Natural killer cell treated with Interleukin-12 subunit alpha and Interleukin-12 subunit beta and Interleukin-15 and Interleukin-18, amount 100 ng/mL, for 72 hours (primary cell): ENCODE measurements around the gene MACROD2. TPM values are rescaled to one million over a fixed set of nuclear protein-coding genes. Genes with fewer than 3 reads are reported as not detected.

Source experiments
- ATAC-seq, 2 donors: fragments of 150-1000 bp; cut with Tn5 transposase in 1 of 2; sonication (Bioruptor Pico), chemical (Tn5 transposase) in 1 of 2; 2 replicates each; pipeline ENCODE4 v1.10.0; 2021
- DNase-seq: peaks from one replicate; pipeline ENCODE4 v3.0.0; 2022; ENCODE audit warnings: low spot score
- H3K27ac Mint-ChIP-seq, 2 donors: 1 replicate in 1 of 2; 2 replicates in 1 of 2; pipeline ENCODE4 v1.8.0; 2022; ENCODE audit warnings: mixed read lengths in 2 of 2, mild to moderate bottlenecking in 1 of 2, moderate library complexity in 1 of 2
- H3K27me3 Mint-ChIP-seq, 2 donors: 1 replicate in 1 of 2; 2 replicates in 1 of 2; pipeline ENCODE4 v1.8.0; 2022; ENCODE audit warnings: mixed read lengths in 2 of 2
- H3K36me3 Mint-ChIP-seq: one replicate; pipeline ENCODE4 v1.8.0; 2022; ENCODE audit warnings: mixed read lengths
- H3K4me1 Mint-ChIP-seq, 2 donors: 1 replicate in 1 of 2; 2 replicates in 1 of 2; pipeline ENCODE4 v1.8.0; 2022; ENCODE audit warnings: low read depth in 2 of 2, mixed read lengths in 2 of 2, mild to moderate bottlenecking in 1 of 2
- H3K4me3 Mint-ChIP-seq: one replicate; pipeline ENCODE4 v1.8.0; 2022; ENCODE audit warnings: mixed read lengths
- H3K9me3 Mint-ChIP-seq: 2 replicates; pipeline ENCODE4 v1.8.0; 2022; ENCODE audit warnings: mixed read lengths
- total RNA-seq, 2 donors: library from RNA; stranded (reverse); gene quantifications; one replicate each; pipeline ENCODE4 v1.2.3, GENCODE V29; 2022

The MACROD2 gene
- total RNA-seq, 2 donors from 2014 or later: not detected

- Mint-ChIP-seq H3K4me1 (no peaks in the 10 kb centered on the region), H3K27ac (no peak overlapping the region), H3K4me3 (no peak overlapping the region), H3K9me3 (peaks cover 3% of the 10 kb centered on the region), H3K27me3 (peaks cover 0 to 2% of the 10 kb centered on the region in 2 donors), H3K36me3 (no peaks in the 10 kb centered on the region)
- ATAC-seq (no peak), DNase-seq (no peak)
Observed at GRCh38 chr20:15740046-15740775, 1744.9 kb downstream of the MACROD2 start.

GRCh38 chr20:15742087-15742486, 1746.8 kb downstream of the MACROD2 start:
- Mint-ChIP-seq H3K4me3 (no peak overlapping the region), H3K36me3 (no peaks in the 10 kb centered on the region), H3K27me3 (no peaks in the 10 kb centered on the region), H3K9me3 (no peaks in the 10 kb centered on the region), H3K4me1 (no peaks in the 10 kb centered on the region), H3K27ac (no peak overlapping the region)
- no peak for ATAC-seq
- DNase-seq: no peak

- DNase-seq (no peak), ATAC-seq (no peak)
- Mint-ChIP-seq H3K27me3 (no peaks in the 10 kb centered on the region), H3K4me3 (no peak overlapping the region), H3K9me3 (no peaks in the 10 kb centered on the region), H3K36me3 (no peaks in the 10 kb centered on the region), H3K4me1 (no peaks in the 10 kb centered on the region), H3K27ac (no peak overlapping the region)
Observed at GRCh38 chr20:15742627-15743026, 1747.3 kb downstream of the MACROD2 start.

- no peak overlapping the region for H3K27ac Mint-ChIP-seq
- no peaks in the 10 kb centered on the region for H3K27me3 Mint-ChIP-seq
- ATAC-seq (no peak), DNase-seq (no peak)
- H3K4me1 Mint-ChIP-seq: no peaks in the 10 kb centered on the region
- H3K4me3 Mint-ChIP-seq: no peak overlapping the region
- no peaks in the 10 kb centered on the region for H3K36me3 Mint-ChIP-seq
- H3K9me3 Mint-ChIP-seq: no peaks in the 10 kb centered on the region
Observed at GRCh38 chr20:15756002-15756753, 1760.9 kb downstream of the MACROD2 start.

GRCh38 chr20:15756754-15757115, 1761.4 kb downstream of the MACROD2 start:
- Mint-ChIP-seq H3K4me1 (no peaks in the 10 kb centered on the region), H3K27ac (no peak overlapping the region), H3K36me3 (no peaks in the 10 kb centered on the region), H3K4me3 (no peak overlapping the region), H3K27me3 (no peaks in the 10 kb centered on the region), H3K9me3 (no peaks in the 10 kb centered on the region)
- ATAC-seq: no peak
- DNase-seq: no peak

- H3K4me1 Mint-ChIP-seq: no peaks in the 10 kb centered on the region
- no peak overlapping the region for H3K4me3 Mint-ChIP-seq
- H3K9me3 Mint-ChIP-seq: no peaks in the 10 kb centered on the region
- no peaks in the 10 kb centered on the region for H3K27me3 Mint-ChIP-seq
- H3K27ac Mint-ChIP-seq: no peak overlapping the region
- H3K36me3 Mint-ChIP-seq: no peaks in the 10 kb centered on the region
- no peak for DNase-seq
- ATAC-seq: no peak
Observed at GRCh38 chr20:15759594-15759993, 1764.3 kb downstream of the MACROD2 start.

- ATAC-seq (no peak), DNase-seq (no peak)
- Mint-ChIP-seq H3K36me3 (no peaks in the 10 kb centered on the region), H3K27ac (no peak overlapping the region), H3K27me3 (no peaks in the 10 kb centered on the region), H3K9me3 (peaks cover 3% of the 10 kb centered on the region), H3K4me1 (no peaks in the 10 kb centered on the region), H3K4me3 (no peak overlapping the region)
Observed at GRCh38 chr20:15760001-15760621, 1764.8 kb downstream of the MACROD2 start.

- no peak for ATAC-seq
Observed at GRCh38 chr20:15763366-15763765, 1768.0 kb downstream of the MACROD2 start.

GRCh38 chr20:15767586-15767985, 1772.3 kb downstream of the MACROD2 start:
- H3K4me1 Mint-ChIP-seq: no peaks in the 10 kb centered on the region
- no peaks in the 10 kb centered on the region for H3K27me3 Mint-ChIP-seq
- no peak for ATAC-seq
- H3K36me3 Mint-ChIP-seq: no peaks in the 10 kb centered on the region
- H3K4me3 Mint-ChIP-seq: no peak overlapping the region
- peaks cover 3% of the 10 kb centered on the region for H3K9me3 Mint-ChIP-seq
- H3K27ac Mint-ChIP-seq: no peak overlapping the region
- no peak for DNase-seq

More at GRCh38 chr20:15763366-15763765, 1768.0 kb downstream of the MACROD2 start:
- H3K9me3 Mint-ChIP-seq: peaks cover 3% of the 10 kb centered on the region
- no peaks in the 10 kb centered on the region for H3K36me3 Mint-ChIP-seq
- H3K27ac Mint-ChIP-seq: no peak overlapping the region
- H3K4me1 Mint-ChIP-seq: no peaks in the 10 kb centered on the region
- no peak for DNase-seq
- H3K27me3 Mint-ChIP-seq: no peaks in the 10 kb centered on the region
- H3K4me3 Mint-ChIP-seq: no peak overlapping the region

- peaks cover 3% of the 10 kb centered on the region for H3K9me3 Mint-ChIP-seq
- no peaks in the 10 kb centered on the region for H3K4me1 Mint-ChIP-seq
- ATAC-seq (no peak), DNase-seq (no peak)
- H3K36me3 Mint-ChIP-seq: no peaks in the 10 kb centered on the region
- H3K4me3 Mint-ChIP-seq: no peak overlapping the region
- no peaks in the 10 kb centered on the region for H3K27me3 Mint-ChIP-seq
- H3K27ac Mint-ChIP-seq: no peak overlapping the region
Observed at GRCh38 chr20:15767999-15768741, 1772.9 kb downstream of the MACROD2 start.

GRCh38 chr20:15772826-15773225, 1777.5 kb downstream of the MACROD2 start:
- Mint-ChIP-seq H3K4me3 (no peak overlapping the region), H3K4me1 (no peaks in the 10 kb centered on the region), H3K9me3 (no peaks in the 10 kb centered on the region), H3K27me3 (no peaks in the 10 kb centered on the region), H3K27ac (no peak overlapping the region), H3K36me3 (no peaks in the 10 kb centered on the region)
- DNase-seq: no peak
- no peak for ATAC-seq

- Mint-ChIP-seq H3K4me3 (no peak overlapping the region), H3K4me1 (no peaks in the 10 kb centered on the region), H3K27ac (no peak overlapping the region), H3K36me3 (no peaks in the 10 kb centered on the region), H3K9me3 (no peaks in the 10 kb centered on the region), H3K27me3 (peaks cover 0 to 2% of the 10 kb centered on the region in 2 donors)
- DNase-seq: no peak
- no peak for ATAC-seq
Observed at GRCh38 chr20:15774926-15775325, 1779.6 kb downstream of the MACROD2 start.

- DNase-seq (no peak), ATAC-seq (no peak)
- peaks cover 0 to 2% of the 10 kb centered on the region in 2 donors for H3K27me3 Mint-ChIP-seq
- H3K36me3 Mint-ChIP-seq: no peaks in the 10 kb centered on the region
- no peak overlapping the region for H3K27ac Mint-ChIP-seq
- H3K9me3 Mint-ChIP-seq: peaks cover 3% of the 10 kb centered on the region
- H3K4me3 Mint-ChIP-seq: no peak overlapping the region
- no peaks in the 10 kb centered on the region for H3K4me1 Mint-ChIP-seq
Observed at GRCh38 chr20:15776770-15777466, 1781.6 kb downstream of the MACROD2 start.
